DMS 273 treated with DMSO at 0.1 percent for 48 hours (cell line): Measurements from ENCODE around the gene BRPF3.
"Not testable (repeated sequence)": the region's sequence is repeated elsewhere in the genome, so short reads cannot be mapped to it uniquely, and the experiment has no call there.

ENCODE experiments used
- DNase-seq: peaks from one replicate; lab custom pipeline; 2025; lab: John Stamatoyannopoulos, UW

BRPF3 gene

GRCh38 chr6:36200998-36201596, 4.6 kb downstream of the BRPF3 start:
- no peak for DNase-seq

- no peak for DNase-seq
These were observed 5.1 kb downstream of the BRPF3 start for GRCh38 chr6:36201612-36202011.

GRCh38 chr6:36202101-36202500, 5.6 kb downstream of the BRPF3 start:
- no peak for DNase-seq

GRCh38 chr6:36204068-36204753, 7.7 kb downstream of the BRPF3 start:
- no peak for DNase-seq

GRCh38 chr6:36207155-36207554, 10.6 kb downstream of the BRPF3 start:
- DNase-seq, result no peak

GRCh38 chr6:36209606-36210005, 13.1 kb downstream of the BRPF3 start:
- DNase-seq, result no peak

DNA sequence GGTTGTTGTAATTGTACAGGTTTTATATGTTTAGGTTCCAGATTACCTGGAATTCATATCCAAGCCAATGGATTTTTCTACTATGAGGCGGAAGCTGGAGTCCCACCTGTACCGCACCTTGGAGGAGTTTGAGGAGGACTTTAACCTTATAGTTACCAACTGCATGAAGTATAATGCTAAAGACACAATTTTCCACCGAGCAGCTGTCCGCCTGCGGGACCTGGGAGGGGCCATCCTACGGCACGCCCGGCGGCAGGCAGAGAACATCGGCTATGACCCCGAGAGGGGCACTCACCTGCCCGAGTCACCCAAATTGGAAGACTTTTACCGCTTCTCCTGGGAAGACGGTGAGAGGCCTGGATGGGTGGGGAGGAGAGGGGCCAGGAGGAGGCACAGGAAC, 13.6 kb downstream of the BRPF3 start:
- no peak for DNase-seq

DNA sequence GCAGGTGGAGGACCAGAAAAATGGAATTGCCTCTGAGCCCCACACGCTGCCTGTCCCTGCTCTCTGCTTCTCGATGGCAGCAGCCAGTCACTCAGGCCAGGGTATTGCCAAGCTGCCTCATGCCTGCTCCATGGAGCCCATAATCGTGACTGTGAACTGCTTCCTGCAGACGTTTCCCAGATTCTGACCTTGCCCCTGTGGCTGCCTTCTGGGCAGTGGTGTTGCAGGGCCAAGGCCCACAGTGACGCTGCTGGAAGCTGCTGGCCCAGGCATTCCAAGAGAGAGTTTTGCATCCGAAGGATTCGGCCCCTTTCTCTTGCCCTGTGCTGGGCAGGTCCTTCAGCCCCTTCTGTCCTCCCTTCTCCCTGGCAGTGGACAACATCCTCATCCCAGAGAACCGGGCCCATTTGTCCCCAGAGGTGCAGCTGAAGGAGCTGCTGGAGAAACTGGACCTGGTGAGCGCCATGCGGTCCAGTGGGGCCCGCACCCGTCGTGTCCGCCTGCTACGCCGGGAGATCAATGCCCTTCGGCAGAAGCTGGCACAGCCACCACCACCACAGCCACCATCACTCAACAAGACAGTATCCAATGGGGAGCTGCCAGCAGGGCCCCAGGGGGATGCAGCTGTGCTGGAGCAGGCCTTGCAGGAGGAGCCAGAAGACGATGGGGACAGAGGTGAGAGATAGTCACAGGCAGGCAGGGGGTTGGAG, 14.5 kb downstream of the BRPF3 start:
- no peak for DNase-seq

- DNase-seq, result no peak
These were observed 20.0 kb downstream of the BRPF3 start for GRCh38 chr6:36216559-36216958.

GRCh38 chr6:36217188-36217587, 20.6 kb downstream of the BRPF3 start:
- DNase-seq, result no peak

DNA sequence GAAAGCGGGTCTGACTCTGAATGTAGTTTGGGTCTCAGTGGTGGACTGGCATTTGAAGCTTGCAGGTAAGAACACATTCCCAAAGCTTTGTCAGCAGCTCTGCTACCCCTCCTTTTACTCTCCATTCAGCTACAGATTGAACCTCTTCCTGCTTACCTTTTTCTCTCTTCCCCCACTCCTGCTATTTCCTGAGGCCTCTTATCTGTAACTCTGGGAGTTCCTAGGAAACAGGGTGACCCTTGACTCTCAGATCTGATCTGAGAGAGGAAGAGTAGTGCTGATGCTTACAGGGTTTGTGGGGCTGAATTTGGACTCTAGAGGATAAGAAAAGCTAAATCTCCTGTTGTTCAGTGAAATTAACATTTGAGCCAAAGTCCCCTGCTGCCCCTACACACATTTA, 21.4 kb downstream of the BRPF3 start:
- no peak for DNase-seq

GRCh38 chr6:36218516-36218915, 22.0 kb downstream of the BRPF3 start:
- not testable (repeated sequence) for DNase-seq

DNA sequence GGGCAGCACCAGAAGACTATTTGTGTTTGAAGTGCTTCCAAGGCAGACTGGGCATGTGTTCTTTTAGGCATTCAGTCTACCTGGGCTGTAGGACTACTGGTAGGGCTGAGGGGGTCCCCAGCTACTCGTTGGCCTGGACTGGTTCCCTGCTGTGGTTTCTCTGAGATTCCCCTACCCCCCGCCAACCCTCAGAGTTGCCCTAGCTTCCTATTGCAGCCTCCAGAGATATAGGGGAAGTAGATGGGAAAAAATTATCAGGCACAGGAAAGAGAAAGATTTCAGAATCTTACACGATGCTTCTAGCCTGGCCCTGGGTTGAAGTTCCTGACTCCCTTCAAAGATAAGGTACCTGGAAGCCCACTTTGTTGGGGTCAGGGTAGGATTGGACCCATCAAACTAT, 22.5 kb downstream of the BRPF3 start:
- DNase-seq, result no peak

- DNase-seq, result no peak
These were observed 23.7 kb downstream of the BRPF3 start for GRCh38 chr6:36220226-36220625.

GRCh38 chr6:36221674-36222073, 25.1 kb downstream of the BRPF3 start:
- DNase-seq, result no peak

DNA sequence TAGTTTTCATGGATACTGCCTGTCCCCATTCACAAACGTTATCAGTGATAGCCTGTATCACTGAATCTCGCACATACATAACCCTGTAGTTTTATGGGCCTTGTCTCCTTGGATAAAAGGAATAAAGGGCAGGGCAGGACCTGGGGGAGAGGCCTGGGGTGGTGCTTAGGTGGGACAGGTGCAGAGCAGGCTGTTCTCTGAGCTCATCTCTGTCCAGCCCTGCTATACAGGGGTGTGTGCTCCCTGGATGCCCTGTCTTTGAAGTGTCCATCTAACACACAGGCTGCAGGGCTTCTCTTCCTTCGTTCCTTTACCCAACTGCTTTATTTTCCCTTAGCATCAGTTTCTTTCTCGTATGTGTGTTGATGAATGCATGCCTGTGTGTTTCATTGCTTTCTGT, 26.4 kb downstream of the BRPF3 start:
- no peak for DNase-seq

- no peak for DNase-seq
These were observed 27.2 kb downstream of the BRPF3 start for GRCh38 chr6:36223706-36224105.

DNA sequence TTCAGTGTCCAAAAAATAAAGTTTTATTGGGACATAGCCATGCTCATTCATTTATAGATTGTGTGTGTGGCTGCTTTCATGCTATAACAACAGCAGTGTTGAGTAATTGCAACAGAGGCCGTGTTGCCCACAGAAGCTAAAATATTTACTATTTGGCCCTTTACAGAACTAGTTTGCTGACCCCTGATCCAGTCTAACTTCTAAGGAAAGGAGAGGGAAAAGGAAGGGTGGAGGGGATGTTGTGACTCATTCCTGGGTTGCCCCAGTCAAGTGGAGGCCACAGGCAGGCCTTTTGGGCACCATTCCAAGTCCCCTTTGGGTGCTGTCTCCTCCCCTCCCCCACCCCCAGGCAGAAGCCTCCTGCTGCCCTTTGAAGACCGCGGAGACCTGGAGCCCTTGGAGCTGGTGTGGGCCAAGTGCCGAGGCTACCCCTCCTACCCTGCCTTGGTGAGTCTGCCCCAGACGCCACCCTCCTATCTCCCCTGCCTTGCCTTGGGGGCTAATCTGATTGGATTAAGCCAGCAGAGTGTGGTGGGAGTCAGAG, 28.4 kb downstream of the BRPF3 start:
- no peak for DNase-seq

DNA sequence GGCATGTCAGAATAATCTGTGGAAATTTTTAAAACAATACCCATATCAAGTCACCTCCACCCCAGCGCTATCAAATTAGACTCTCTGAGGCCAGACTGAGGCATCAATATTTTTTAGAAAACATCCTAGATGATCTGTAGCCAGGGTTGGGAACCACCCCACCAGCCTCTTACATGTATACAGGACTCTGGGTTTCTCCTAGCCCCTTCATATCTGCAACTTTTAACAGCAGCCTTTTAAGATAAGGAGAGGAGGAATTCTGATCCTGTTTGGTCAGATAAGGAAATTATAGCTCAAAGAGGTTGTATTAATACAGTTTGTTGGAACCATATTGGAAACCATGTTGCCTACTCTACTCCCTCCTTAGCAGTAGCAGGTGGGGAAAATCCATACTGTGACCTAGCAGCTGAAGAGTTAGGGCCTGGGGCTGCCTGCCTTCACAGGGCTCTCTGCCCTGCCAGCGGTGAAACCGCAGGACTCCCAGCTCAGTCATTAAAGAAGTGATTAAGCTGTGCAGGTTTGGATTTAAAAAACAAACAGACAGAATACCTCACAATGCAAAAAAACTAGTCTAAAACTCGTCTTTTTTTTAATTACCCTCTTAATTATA, 30.0 kb downstream of the BRPF3 start:
- DNase-seq, result no peak

GRCh38 chr6:36227379-36228228, 31.1 kb downstream of the BRPF3 start:
- no peak for DNase-seq

DNA sequence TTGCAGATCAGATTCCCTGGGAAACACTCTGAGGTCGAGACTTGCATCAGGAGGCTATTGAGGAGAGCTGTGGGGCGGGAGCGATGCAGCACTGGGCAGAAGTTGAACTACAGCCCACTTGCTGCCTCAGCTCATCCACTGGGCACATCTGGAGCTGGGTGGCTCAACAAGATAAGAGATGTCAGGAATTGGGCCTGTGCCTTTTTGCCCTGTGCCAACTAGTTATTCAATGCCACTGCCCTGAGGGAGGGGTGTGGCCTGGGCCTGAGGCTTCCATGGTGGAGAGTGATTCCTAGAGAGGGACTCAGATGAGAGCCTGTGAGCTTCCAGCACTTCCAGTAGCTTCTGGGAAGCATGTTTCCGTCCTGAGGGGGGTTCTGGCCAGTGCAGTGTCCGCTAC, 32.7 kb downstream of the BRPF3 start:
- no peak for DNase-seq

DNA sequence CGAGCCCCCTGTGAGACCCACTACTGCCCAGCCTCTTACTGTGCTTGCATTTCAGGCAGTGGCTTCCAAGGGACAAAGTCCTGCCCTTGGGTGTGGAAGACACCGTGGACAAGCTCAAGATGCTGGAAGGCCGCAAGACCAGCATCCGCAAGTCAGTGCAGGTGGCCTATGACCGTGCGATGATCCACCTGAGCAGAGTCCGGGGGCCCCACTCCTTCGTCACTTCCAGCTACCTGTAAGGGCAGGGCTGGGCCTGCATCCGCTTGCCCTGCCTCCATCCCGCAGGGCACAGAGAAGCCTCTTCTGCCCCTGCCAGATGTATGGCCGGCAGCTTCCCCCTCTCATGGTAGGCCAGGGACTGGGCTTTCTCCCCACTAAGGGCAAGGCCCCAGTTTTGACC, 33.8 kb downstream of the BRPF3 start:
- DNase-seq, result no peak
